ENCODE results near the gene AFG1L.

DNA sequence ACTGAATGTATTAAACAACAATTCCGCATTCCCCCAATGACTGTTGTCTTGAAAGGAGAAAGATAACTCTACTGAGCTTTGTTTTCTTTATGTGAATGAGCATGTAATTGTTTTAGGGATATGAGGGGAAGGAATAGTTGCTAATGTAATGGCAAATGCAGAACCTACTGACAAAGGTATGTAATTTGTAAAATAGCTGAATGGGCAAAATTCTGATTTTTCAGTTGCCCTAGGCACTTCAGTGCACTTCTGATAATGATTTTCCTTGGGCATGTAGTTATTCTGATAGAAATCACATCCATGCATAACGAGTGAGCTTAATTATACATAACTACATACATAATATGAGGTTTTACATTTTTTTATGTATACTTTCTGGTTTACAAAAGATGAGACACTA lies 212.5 kb downstream of the AFG1L start:
- TF ChIP-seq, protein P1, sequence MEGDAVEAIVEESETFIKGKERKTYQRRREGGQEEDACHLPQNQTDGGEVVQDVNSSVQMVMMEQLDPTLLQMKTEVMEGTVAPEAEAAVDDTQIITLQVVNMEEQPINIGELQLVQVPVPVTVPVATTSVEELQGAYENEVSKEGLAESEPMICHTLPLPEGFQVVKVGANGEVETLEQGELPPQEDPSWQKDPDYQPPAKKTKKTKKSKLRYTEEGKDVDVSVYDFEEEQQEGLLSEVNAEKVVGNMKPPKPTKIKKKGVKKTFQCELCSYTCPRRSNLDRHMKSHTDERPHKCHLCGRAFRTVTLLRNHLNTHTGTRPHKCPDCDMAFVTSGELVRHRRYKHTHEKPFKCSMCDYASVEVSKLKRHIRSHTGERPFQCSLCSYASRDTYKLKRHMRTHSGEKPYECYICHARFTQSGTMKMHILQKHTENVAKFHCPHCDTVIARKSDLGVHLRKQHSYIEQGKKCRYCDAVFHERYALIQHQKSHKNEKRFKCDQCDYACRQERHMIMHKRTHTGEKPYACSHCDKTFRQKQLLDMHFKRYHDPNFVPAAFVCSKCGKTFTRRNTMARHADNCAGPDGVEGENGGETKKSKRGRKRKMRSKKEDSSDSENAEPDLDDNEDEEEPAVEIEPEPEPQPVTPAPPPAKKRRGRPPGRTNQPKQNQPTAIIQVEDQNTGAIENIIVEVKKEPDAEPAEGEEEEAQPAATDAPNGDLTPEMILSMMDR (IDR thresholded peaks at IDR 0.05; ENCODE audit: low read depth, low read length, missing input control): no peak
- TF ChIP-seq REST (IDR thresholded peaks at IDR 0.05): no peak
- no peak for TF ChIP-seq GABPA (IDR thresholded peaks at IDR 0.05 in 1 of 2, conservative IDR thresholded peaks at IDR 0.05 in 1 of 2)
- TF ChIP-seq TAF1 (conservative IDR thresholded peaks at IDR 0.05): no peak
- no peak for TF ChIP-seq EGR1 (IDR thresholded peaks at IDR 0.05; ENCODE audit: low read depth in 2 of 2)
- no peak for TF ChIP-seq SP1 (IDR thresholded peaks at IDR 0.05)
- no peak for TF ChIP-seq FOXA1 (IDR thresholded peaks at IDR 0.05)
- TF ChIP-seq ZBTB33 (IDR thresholded peaks at IDR 0.05): no peak
- no peak for TF ChIP-seq JUND (IDR thresholded peaks at IDR 0.05)

All from liver (tissue), 3 donors.